Ovary (tissue), 9 donors: ENCODE data around the gene MAP3K1. TPM values are rescaled to one million over a fixed set of nuclear protein-coding genes. Genes with fewer than 3 reads are reported as not detected.

Experiments
- DNase-seq, 5 donors: peaks; one replicate each; pipeline ENCODE4 v3.0.0-alpha.2; 2019 to 2020
- H3K27ac ChIP-seq, 2 donors: fragments of 200-600 bp; one replicate each; pipeline versions ENCODE4 v1.5.1 to v1.8.0; 2019 to 2022
- H3K27me3 ChIP-seq: fragments of 200-600 bp; one replicate; pipeline ENCODE4 v1.8.0; 2022
- H3K36me3 ChIP-seq: fragments of 200-600 bp; sonication (generic); one replicate; pipeline ENCODE4 v1.5.1; 2019
- H3K4me1 ChIP-seq: one replicate; pipeline ENCODE4 v1.8.1; 2013; ENCODE audit warnings: mild to moderate bottlenecking, moderate library complexity; ENCODE audit not compliant: insufficient read depth
- H3K4me3 ChIP-seq: fragments of 200-600 bp; sonication (generic); one replicate; pipeline ENCODE4 v1.5.1; 2017
- H3K9me3 ChIP-seq, 2 donors: fragments of 200-600 bp in 1 of 2; sonication (generic) in 1 of 2; one replicate each; pipeline versions ENCODE4 v1.5.1 to v1.8.1; 2013 to 2019; ENCODE audit warnings: mild to moderate bottlenecking in 1 of 2, moderate library complexity in 1 of 2
- EP300 ChIP-seq: sonication (generic); formaldehyde crosslinking; IDR thresholded peaks from one replicate; pipeline ENCODE4 v1.6.1; 2017; ENCODE audit warnings: antibody characterized with exemption
- POLR2A ChIP-seq: fragments of 450-650 bp; IDR thresholded peaks from one replicate; pipeline ENCODE4 v1.6.1; 2017; ENCODE audit warnings: antibody characterized with exemption, mild to moderate bottlenecking, moderate library complexity
- WGBS, 3 donors: extraction: QIAGEN DNeasy Blood & Tissue Kit in 1 of 3; methylation state at CpG; one replicate each; pipeline versions ENCODE4 v1.1.5 to v1.1.7; 2013 to 2017; 5-methylcytosine and 5-hydroxymethylcytosine counted together
- intact Hi-C, 4 donors: fragments of 100-400 bp; cut with DNase I; formaldehyde crosslinking; loops; one replicate each; pipeline versions ENCODE4 v1.11.0 to v1.15.1; 2022 to 2023
- polyA plus RNA-seq, 2 donors: library from polyadenylated mRNA; stranded (reverse); fragments of 200-250 nt in 1 of 2; fragments of 350-450 nt in 1 of 2; fragmentation: Illumina TruSeq in 1 of 2; extraction: RNeasy Lipid Tissue Mini Kit (QIAGEN cat#74804) in 1 of 2; gene quantifications; one replicate each; pipeline ENCODE4 v1.2.3, GENCODE V29; 2013 to 2014
- total RNA-seq, 7 donors: library from RNA; depleted of rRNA in 2 of 7; stranded (reverse); fragments of >200 nt in 2 of 7; fragmentation: NEBNext Ultra II Directional in 3 of 7; extraction: Animal tissue kit (Norgen Biotek cat#: 25700) in 3 of 7; gene quantifications; one replicate each; pipeline versions ENCODE4 v1.1.0 to v1.2.4, GENCODE V29; 2016 to 2023
- TF ChIP-seq, protein P1 (sequence below), 3 donors: fragments of 450-650 bp in 2 of 3; fragments of 200-600 bp in 1 of 3; IDR thresholded peaks; one replicate each; pipeline versions ENCODE4 v1.5.1 to v1.8.0; 2016 to 2022; ENCODE audit warnings: antibody characterized with exemption in 3 of 3, mild to moderate bottlenecking in 1 of 3
- donor health status: DM: no; HTN: no; CAD: no; lungs with moderate emphysema.
- donor health status: DM: no; HTN: no; CAD: no.
- donor health status: Bipolar disorder and iron deficiency.
- donor health status: DM: yes; HTN: yes; CAD: no.
- donor health status: DM: no; HTN: no; CAD: no.
- donor health status: DM: yes; HTN: yes; CAD: no.

MAP3K1 gene
- total and polyA plus RNA-seq, 9 donors = 5.4 to 29.8 (median 21.6) TPM

DNA sequence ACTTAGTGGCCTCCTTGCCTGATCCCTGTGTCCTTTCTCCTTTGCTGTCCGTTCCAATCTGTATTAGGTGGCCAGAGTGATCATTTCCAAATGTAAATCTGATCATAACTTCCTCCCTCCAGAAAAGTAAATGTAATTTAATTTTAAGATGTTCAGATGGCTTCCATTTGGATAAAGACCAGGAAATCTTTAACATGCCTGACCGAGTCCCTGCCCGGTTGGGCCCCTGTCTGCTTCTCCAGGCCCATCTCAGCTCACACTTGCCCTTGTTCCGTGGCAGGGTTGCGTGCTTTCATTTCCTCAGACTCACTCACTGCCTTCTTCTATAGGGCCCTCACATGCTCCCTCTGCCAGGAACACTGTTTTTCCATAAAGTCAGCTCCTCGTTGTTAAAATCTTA lies 7.6 kb downstream of the MAP3K1 start:
- no peaks in the 10 kb centered on the region for H3K27me3 ChIP-seq
- no peak overlapping the region for H3K27ac ChIP-seq
- H3K9me3 ChIP-seq = no peaks in the 10 kb centered on the region
- DNase-seq = no peak
- WGBS, 3 donors = 83 to 90% (median 87%) methylated on average over 6 of the region's 6 CpGs
- no peak overlapping the region for H3K4me3 ChIP-seq
- no peaks in the 10 kb centered on the region for H3K36me3 ChIP-seq
- intact Hi-C loops = no loop called here
- TF ChIP-seq EP300 (no peak), POLR2A (no peak)
- TF ChIP-seq, protein P1, sequence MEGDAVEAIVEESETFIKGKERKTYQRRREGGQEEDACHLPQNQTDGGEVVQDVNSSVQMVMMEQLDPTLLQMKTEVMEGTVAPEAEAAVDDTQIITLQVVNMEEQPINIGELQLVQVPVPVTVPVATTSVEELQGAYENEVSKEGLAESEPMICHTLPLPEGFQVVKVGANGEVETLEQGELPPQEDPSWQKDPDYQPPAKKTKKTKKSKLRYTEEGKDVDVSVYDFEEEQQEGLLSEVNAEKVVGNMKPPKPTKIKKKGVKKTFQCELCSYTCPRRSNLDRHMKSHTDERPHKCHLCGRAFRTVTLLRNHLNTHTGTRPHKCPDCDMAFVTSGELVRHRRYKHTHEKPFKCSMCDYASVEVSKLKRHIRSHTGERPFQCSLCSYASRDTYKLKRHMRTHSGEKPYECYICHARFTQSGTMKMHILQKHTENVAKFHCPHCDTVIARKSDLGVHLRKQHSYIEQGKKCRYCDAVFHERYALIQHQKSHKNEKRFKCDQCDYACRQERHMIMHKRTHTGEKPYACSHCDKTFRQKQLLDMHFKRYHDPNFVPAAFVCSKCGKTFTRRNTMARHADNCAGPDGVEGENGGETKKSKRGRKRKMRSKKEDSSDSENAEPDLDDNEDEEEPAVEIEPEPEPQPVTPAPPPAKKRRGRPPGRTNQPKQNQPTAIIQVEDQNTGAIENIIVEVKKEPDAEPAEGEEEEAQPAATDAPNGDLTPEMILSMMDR (IDR thresholded peaks at IDR 0.05) = no peak
- H3K4me1 ChIP-seq = peaks cover 13% of the 10 kb centered on the region

DNA sequence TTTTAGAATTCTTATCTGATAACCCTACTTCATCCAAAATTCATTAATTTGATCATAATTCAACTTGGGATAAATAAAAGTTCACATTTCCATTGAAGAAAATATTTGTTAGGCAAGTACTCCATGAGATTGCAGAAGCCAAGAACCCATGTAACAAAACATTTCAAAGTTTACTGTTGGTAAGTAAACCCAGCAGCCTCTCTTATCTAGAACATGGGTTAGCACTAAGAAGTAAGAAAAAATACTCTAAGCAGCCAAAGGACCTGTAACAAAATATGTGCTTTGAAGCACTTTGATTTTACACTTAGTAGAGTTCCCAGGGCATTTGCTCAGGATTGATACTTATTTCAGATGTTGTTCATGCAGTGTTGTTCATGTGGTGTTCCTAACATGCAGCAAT lies 8.7 kb downstream of the MAP3K1 start:
- no peaks in the 10 kb centered on the region for H3K27me3 ChIP-seq
- TF ChIP-seq, protein P1 (IDR thresholded peaks at IDR 0.05) = no peak
- TF ChIP-seq POLR2A (no peak), EP300 (no peak)
- H3K4me1 ChIP-seq = peaks cover 13% of the 10 kb centered on the region
- H3K4me3 ChIP-seq = no peak overlapping the region
- H3K27ac ChIP-seq = no peak overlapping the region
- DNase-seq = no peak
- H3K36me3 ChIP-seq = no peaks in the 10 kb centered on the region
- H3K9me3 ChIP-seq = no peaks in the 10 kb centered on the region
- intact Hi-C loops = no loop called here

DNA sequence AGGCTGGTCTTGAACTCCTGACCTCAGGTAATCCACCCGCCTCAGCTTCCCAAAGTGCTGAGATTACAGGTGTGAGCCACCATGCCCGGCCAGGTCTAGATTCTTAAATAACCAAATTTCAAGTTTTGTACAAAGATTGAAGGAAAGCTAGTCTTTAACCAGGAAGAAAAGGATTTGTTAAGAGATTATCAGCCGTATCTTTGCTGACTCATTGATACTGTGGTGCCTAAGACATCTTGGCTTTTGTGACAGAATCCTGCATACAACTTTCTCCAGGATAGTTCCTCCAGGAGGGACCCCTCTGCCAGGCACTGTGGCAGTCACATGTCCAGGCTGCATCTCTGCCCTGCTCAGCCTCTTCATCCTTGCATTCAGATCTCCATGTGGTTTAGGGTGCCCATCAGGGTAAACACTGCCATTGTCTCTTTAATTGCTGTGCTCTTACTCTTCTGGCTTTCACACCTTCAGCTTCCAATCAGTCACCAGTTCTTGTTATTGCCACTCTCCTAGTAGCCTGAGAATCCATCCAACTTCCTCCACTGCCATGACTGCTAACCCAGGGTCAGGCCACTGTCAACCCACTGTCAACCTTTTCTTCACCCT lies 10.0 kb downstream of the MAP3K1 start:
- H3K27ac ChIP-seq = no peak overlapping the region
- H3K4me3 ChIP-seq = no peak overlapping the region
- no peaks in the 10 kb centered on the region for H3K9me3 ChIP-seq
- intact Hi-C loops = no loop called here
- H3K27me3 ChIP-seq = no peaks in the 10 kb centered on the region
- no peak for DNase-seq
- WGBS, 3 donors = 88 to 98% (median 95%) methylated on average over 3 of the region's 3 CpGs
- TF ChIP-seq EP300 (no peak), POLR2A (no peak)
- TF ChIP-seq, protein P1 (IDR thresholded peaks at IDR 0.05) = no peak
- no peaks in the 10 kb centered on the region for H3K36me3 ChIP-seq
- H3K4me1 ChIP-seq = peaks cover 14% of the 10 kb centered on the region

DNA sequence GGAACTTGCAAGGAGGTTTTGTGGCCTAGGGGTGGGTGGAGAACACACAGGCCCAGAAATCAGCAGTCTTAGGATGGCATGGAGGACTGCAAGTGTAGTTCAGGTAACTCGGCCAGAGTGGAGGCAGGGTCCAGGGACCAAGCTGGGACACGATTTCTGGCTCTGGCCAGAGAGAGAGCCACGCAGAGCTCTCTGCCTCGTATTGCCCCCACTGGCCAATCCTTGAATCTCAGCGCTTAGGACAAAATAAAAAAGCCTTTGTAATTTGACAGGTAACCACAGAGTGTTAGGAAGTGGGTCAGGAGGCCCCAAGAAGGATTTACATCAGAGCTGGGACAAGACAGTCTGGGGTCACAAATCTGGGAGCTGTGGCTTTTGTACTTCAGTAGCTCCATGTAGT lies 11.7 kb downstream of the MAP3K1 start:
- intact Hi-C loops = no loop called here
- 80 to 87% (median 84%) methylated on average over 5 of the region's 5 CpGs for WGBS, 3 donors
- Histone ChIP-seq H3K27me3 (no peaks in the 10 kb centered on the region), H3K36me3 (no peaks in the 10 kb centered on the region), H3K4me1 (peaks cover 15% of the 10 kb centered on the region), H3K27ac (no peak overlapping the region), H3K9me3 (no peaks in the 10 kb centered on the region), H3K4me3 (no peak overlapping the region)
- TF ChIP-seq EP300 (no peak), POLR2A (no peak)
- TF ChIP-seq, protein P1 (IDR thresholded peaks at IDR 0.05) = no peak
- no peak for DNase-seq
